Right lobe of liver (tissue), 6 donors: ENCODE results near the gene OR13J1. TPM values are rescaled to one million over a fixed set of nuclear protein-coding genes. Genes with fewer than 3 reads are reported as not detected.

Source experiments
- ATAC-seq, 4 donors: fragments of 200-7000 bp; cut with Tn5 transposase; one replicate each; pipeline ENCODE4 v1.9.1; 2020; ENCODE audit warnings: mild to moderate bottlenecking in 4 of 4, moderate library complexity in 4 of 4
- DNase-seq, 3 donors: peaks; one replicate each; pipeline ENCODE4 v3.0.0-alpha.2; 2020
- H3K27ac ChIP-seq, 3 donors: fragments of 200-600 bp; one replicate each; pipeline ENCODE4 v1.8.0; 2022
- H3K27me3 ChIP-seq, 2 donors: fragments of 200-600 bp; one replicate each; pipeline ENCODE4 v1.8.0; 2022
- H3K36me3 ChIP-seq, 4 donors: fragments of 200-600 bp; sonication (generic) in 1 of 4; one replicate each; pipeline versions ENCODE4 v1.5.1 to v1.8.0; 2017 to 2022; ENCODE audit warnings: control low read depth in 1 of 4
- H3K4me1 ChIP-seq, 4 donors: fragments of 200-600 bp; sonication (generic) in 1 of 4; one replicate each; pipeline versions ENCODE4 v1.5.1 to v1.8.0; 2017 to 2022; ENCODE audit warnings: control low read depth in 1 of 4
- H3K4me3 ChIP-seq, 3 donors: fragments of 200-600 bp; one replicate each; pipeline ENCODE4 v1.8.0; 2022
- H3K9me3 ChIP-seq, 4 donors: fragments of 200-600 bp; sonication (generic) in 1 of 4; one replicate each; pipeline versions ENCODE4 v1.5.1 to v1.8.0; 2017 to 2022; ENCODE audit warnings: control low read depth in 1 of 4
- POLR2A ChIP-seq: fragments of 450-650 bp; IDR thresholded peaks from one replicate; pipeline ENCODE4 v1.6.1; 2017; ENCODE audit warnings: antibody characterized with exemption, mild to moderate bottlenecking
- WGBS: methylation state at CpG from one replicate; pipeline ENCODE4 v1.1.6; 2018; ENCODE audit warnings: low coverage, low lambda C conversion rate; ENCODE audit not compliant: insufficient coverage; ENCODE audit errors: missing lambda C conversion rate; 5-methylcytosine and 5-hydroxymethylcytosine counted together
- intact Hi-C, 2 donors: fragments of 100-400 bp; cut with DNase I; formaldehyde crosslinking; loops; one replicate each; pipeline versions ENCODE4 v1.11.2 to v1.14.1; 2022
- total RNA-seq, 6 experiments: library from RNA; depleted of rRNA in 2 of 6; stranded (reverse); fragments of >200 nt in 2 of 6; fragmentation: NEBNext Ultra II Directional in 3 of 6; extraction: Animal tissue kit (Norgen Biotek cat#: 25700) in 3 of 6; gene quantifications; one replicate each; pipeline versions ENCODE4 v1.1.0 to v1.2.4, GENCODE V29; 2016 to 2023
- TF ChIP-seq, protein P1 (sequence below), 4 donors: fragments of 200-600 bp in 3 of 4; fragments of 450-650 bp in 1 of 4; IDR thresholded peaks; one replicate each; pipeline versions ENCODE4 v1.5.1 to v1.8.0; 2016 to 2022; ENCODE audit warnings: antibody characterized with exemption in 4 of 4, mild to moderate bottlenecking in 2 of 4
- donor health status: DM: no; HTN: yes; CAD: no.
- donor health status: DM: no; HTN: no; CAD: no.
- donor health status: DM: no; HTN: no; CAD: no.
- donor health status: DM: no; HTN: yes; CAD: no.
- donor health status: DM: no; HTN: yes; CAD: no.

The OR13J1 gene
- total RNA-seq, 6 experiments from 2014 or later = not detected

DNA sequence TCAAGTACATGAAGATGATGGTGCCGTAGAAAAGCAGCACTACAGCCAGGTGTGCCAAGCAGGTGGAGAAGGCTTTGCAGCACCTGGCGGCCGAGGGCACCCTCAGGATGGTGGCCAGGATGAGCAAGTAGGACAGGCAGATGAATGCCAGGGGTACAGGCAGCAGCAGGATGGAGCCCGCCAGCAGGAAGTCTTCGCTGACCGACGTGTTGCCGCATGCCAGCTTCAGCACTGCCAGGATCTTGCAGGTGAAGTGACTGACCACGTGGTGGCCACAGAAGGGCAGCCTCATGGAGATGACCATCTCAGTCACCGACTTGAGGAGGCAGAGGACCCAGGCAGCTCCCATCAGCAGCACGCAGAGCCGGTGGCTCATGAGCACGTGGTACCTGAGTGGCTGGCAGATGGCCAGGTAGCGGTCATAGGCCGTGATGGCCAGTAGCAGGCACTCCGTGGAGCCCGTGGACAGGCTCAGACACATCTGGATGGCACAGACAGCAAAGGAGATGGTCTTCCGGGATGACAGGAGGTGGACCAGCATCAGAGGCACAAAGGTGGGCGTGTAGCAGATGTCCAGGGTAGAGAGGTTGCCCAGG lies 482 bp downstream of the OR13J1 start:
- no peak for TF ChIP-seq POLR2A
- TF ChIP-seq, protein P1, sequence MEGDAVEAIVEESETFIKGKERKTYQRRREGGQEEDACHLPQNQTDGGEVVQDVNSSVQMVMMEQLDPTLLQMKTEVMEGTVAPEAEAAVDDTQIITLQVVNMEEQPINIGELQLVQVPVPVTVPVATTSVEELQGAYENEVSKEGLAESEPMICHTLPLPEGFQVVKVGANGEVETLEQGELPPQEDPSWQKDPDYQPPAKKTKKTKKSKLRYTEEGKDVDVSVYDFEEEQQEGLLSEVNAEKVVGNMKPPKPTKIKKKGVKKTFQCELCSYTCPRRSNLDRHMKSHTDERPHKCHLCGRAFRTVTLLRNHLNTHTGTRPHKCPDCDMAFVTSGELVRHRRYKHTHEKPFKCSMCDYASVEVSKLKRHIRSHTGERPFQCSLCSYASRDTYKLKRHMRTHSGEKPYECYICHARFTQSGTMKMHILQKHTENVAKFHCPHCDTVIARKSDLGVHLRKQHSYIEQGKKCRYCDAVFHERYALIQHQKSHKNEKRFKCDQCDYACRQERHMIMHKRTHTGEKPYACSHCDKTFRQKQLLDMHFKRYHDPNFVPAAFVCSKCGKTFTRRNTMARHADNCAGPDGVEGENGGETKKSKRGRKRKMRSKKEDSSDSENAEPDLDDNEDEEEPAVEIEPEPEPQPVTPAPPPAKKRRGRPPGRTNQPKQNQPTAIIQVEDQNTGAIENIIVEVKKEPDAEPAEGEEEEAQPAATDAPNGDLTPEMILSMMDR (IDR thresholded peaks at IDR 0.05) = no peak
- 82% methylated on average over 2 of the region's 19 CpGs for WGBS
- no peaks in the 10 kb centered on the region for H3K27me3 ChIP-seq
- H3K9me3 ChIP-seq = no peaks in the 10 kb centered on the region
- H3K4me3 ChIP-seq = no peak overlapping the region
- peak in 1 of 4 donors; percentile 27 for ATAC-seq
- no peaks in the 10 kb centered on the region for H3K4me1 ChIP-seq
- no peak overlapping the region for H3K27ac ChIP-seq
- intact Hi-C loops = no loop called here
- no peak for DNase-seq
- H3K36me3 ChIP-seq = no peaks in the 10 kb centered on the region

DNA sequence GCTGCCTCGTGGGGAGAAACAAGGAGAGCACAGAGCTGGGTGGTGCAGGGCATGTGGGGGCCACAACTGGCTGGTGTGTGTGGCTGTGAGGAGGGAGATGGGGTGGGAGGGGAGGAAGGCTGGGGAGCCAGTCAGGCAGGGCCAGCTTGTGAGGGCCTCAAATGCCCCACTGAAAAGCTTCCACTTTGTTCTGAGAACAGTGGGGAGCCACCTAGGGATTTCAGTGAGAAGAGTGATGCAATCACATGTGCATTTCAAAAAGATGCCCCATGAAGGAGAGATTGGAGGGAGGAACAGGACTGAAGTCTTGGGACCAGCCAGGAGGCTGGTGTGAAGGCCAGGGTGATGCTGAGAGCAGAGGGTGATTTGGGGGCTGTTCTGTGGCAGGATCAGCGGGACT lies 1.3 kb downstream of the OR13J1 start:
- no peak for ATAC-seq
- no peak overlapping the region for H3K4me3 ChIP-seq
- no peak for DNase-seq
- no peak overlapping the region for H3K27ac ChIP-seq
- WGBS = 50% methylated on average over 1 of the region's 2 CpGs
- H3K27me3 ChIP-seq = no peaks in the 10 kb centered on the region
- H3K36me3 ChIP-seq = no peaks in the 10 kb centered on the region
- intact Hi-C loops = no loop called here
- no peaks in the 10 kb centered on the region for H3K9me3 ChIP-seq
- no peak for TF ChIP-seq POLR2A
- TF ChIP-seq, protein P1 (IDR thresholded peaks at IDR 0.05) = no peak
- H3K4me1 ChIP-seq = no peaks in the 10 kb centered on the region

DNA sequence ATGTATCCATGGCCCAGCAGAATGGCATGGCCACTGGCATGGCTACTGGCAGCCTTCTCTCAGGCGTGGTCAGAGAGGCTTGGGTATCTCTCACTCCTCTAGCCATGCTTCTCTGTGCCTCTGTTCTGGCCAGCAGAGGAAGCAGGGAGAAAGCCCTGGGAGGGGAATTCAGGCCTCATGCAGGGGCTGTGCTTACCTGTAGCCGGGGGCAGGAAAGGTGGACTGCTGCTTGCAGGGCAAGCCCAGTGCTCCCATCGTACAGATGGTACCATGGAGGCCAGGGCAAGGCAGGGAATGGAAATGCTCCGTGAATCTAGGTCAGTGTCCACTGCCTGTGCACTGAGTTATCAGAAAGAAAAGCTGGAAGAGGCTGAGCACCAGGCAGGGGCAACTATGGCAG lies 2.7 kb downstream of the OR13J1 start:
- Histone ChIP-seq H3K4me3 (no peak overlapping the region), H3K27me3 (no peaks in the 10 kb centered on the region), H3K36me3 (no peaks in the 10 kb centered on the region), H3K4me1 (no peaks in the 10 kb centered on the region), H3K27ac (no peak overlapping the region), H3K9me3 (no peaks in the 10 kb centered on the region)
- WGBS = no CpG with 5 or more reads among the region's 4 CpGs
- TF ChIP-seq, protein P1 (IDR thresholded peaks at IDR 0.05) = no peak
- no peak for TF ChIP-seq POLR2A
- intact Hi-C loops = no loop called here
- no peak for ATAC-seq
- DNase-seq = peak in 1 of 3 donors; percentile 23

DNA sequence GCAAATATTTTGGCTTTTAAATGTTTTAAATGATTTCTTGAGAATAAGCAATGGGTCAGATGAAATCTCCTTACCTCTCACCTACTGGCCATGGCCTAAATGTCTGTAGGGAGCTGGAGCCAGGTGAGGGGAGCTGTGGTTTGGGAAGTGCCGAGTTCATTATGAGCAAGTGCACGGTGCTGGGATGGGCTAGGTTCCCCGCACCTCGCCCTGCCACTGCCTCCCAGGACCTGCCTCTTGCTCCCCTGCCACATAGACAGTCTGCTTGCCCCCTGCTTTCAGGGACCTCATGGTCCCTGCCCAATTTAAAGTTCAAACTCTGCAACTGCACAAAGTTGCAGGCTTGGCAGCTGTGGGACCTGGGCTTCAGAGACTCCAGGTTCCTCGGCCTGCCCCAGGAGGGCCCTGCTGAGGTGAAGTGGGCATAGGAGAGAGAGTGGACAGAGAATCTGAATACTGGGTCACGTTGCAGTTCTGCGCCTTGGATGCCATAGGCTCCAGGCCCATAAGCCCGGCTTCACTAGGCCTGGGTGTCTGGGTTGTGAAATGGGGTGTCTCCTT lies 5.4 kb downstream of the OR13J1 start:
- Histone ChIP-seq H3K27me3 (no peaks in the 10 kb centered on the region), H3K9me3 (no peaks in the 10 kb centered on the region), H3K36me3 (no peaks in the 10 kb centered on the region), H3K4me1 (no peaks in the 10 kb centered on the region), H3K27ac (no peak overlapping the region), H3K4me3 (no peak overlapping the region)
- intact Hi-C loops = no loop called here
- ATAC-seq (no peak), DNase-seq (no peak)
- no peak for TF ChIP-seq POLR2A
- TF ChIP-seq, protein P1 (IDR thresholded peaks at IDR 0.05) = no peak
- 86% methylated on average over 3 of the region's 8 CpGs for WGBS
